Astrocyte (in vitro differentiated cells and primary cell): ENCODE results near the gene XPOT. TPM values are rescaled to one million over a fixed set of nuclear protein-coding genes. Genes with fewer than 3 reads are reported as not detected.

Experiments
- DNase-seq: peaks from one replicate; pipeline ENCODE4 v3.0.0-alpha.2; 2010; ENCODE audit warnings: low read depth
- FAIRE-seq: peaks from 2 replicates; lab custom pipeline; 2011; peaks lifted over from hg19 to GRCh38; lab: Jason Lieb, UNC
- H2AFZ ChIP-seq: 2 replicates; pipeline ENCODE4 v1.6.0; 2012; ENCODE audit warnings: low read depth, low read length, inconsistent platforms
- H3K27ac ChIP-seq: 2 replicates; pipeline ENCODE4 v1.5.1; 2011; ENCODE audit warnings: low read depth, low read length, inconsistent platforms
- H3K27me3 ChIP-seq: 2 replicates; pipeline ENCODE4 v1.6.0; 2011; ENCODE audit warnings: low read length, inconsistent platforms; ENCODE audit not compliant: insufficient read depth
- H3K36me3 ChIP-seq: 2 replicates; pipeline ENCODE4 v1.5.1; 2011; ENCODE audit warnings: low read length, inconsistent platforms; ENCODE audit not compliant: insufficient read depth
- H3K4me1 ChIP-seq: 2 replicates; pipeline ENCODE4 v1.5.1; 2011; ENCODE audit warnings: low read length, inconsistent platforms; ENCODE audit not compliant: insufficient read depth
- H3K4me2 ChIP-seq: 2 replicates; pipeline ENCODE4 v1.6.0; 2012; ENCODE audit warnings: low read length, inconsistent platforms
- H3K4me3 ChIP-seq: 2 replicates; pipeline ENCODE4 v1.5.1; 2011; ENCODE audit warnings: low read depth, mild to moderate bottlenecking, low read length, inconsistent platforms; ENCODE audit not compliant: insufficient read depth
- H3K79me2 ChIP-seq: 2 replicates; pipeline ENCODE4 v1.6.0; 2012; ENCODE audit warnings: mild to moderate bottlenecking, low read length, inconsistent platforms; ENCODE audit not compliant: insufficient read depth
- H3K9ac ChIP-seq: 2 replicates; pipeline ENCODE4 v1.6.0; 2012; ENCODE audit warnings: mild to moderate bottlenecking, low read length, inconsistent platforms
- H3K9me3 ChIP-seq: 2 replicates; pipeline ENCODE4 v1.5.1; 2012; ENCODE audit warnings: low read depth, mild to moderate bottlenecking, low read length, inconsistent platforms; ENCODE audit not compliant: insufficient read depth
- H4K20me1 ChIP-seq: 2 replicates; pipeline ENCODE4 v1.6.0; 2012; ENCODE audit warnings: low read length, inconsistent platforms; ENCODE audit not compliant: insufficient read depth
- H3K27ac Mint-ChIP-seq: one replicate; pipeline ENCODE4 v1.8.0; 2021; ENCODE audit warnings: mild to moderate bottlenecking, mixed read lengths; ENCODE audit not compliant: unreplicated experiment
- H3K27me3 Mint-ChIP-seq: one replicate; pipeline ENCODE4 v1.8.0; 2021; ENCODE audit warnings: low read depth, mixed read lengths; ENCODE audit not compliant: unreplicated experiment
- H3K36me3 Mint-ChIP-seq: one replicate; pipeline ENCODE4 v1.8.0; 2021; ENCODE audit warnings: low read depth, mixed read lengths; ENCODE audit not compliant: unreplicated experiment
- H3K4me1 Mint-ChIP-seq: one replicate; pipeline ENCODE4 v1.8.0; 2021; ENCODE audit warnings: low read depth, mixed read lengths; ENCODE audit not compliant: unreplicated experiment
- H3K4me3 Mint-ChIP-seq: one replicate; pipeline ENCODE4 v1.8.0; 2021; ENCODE audit warnings: mild to moderate bottlenecking, moderate library complexity, mixed read lengths; ENCODE audit not compliant: unreplicated experiment
- H3K9me3 Mint-ChIP-seq: one replicate; pipeline ENCODE4 v1.8.0; 2021; ENCODE audit warnings: mild to moderate bottlenecking, mixed read lengths; ENCODE audit not compliant: unreplicated experiment
- EZH2 ChIP-seq: IDR thresholded peaks from 2 replicates; pipeline ENCODE4 v1.6.1; 2012; ENCODE audit warnings: mild to moderate bottlenecking, low read length, inconsistent platforms; ENCODE audit not compliant: insufficient read depth
- total RNA-seq: library from RNA; stranded (reverse); gene quantifications from 2 replicates; pipeline ENCODE4 v1.2.1, GENCODE V29; 2021
- TF ChIP-seq, protein P1 (sequence below): IDR thresholded peaks from 2 replicates; pipeline ENCODE4 v1.5.1; 2011; ENCODE audit warnings: low read depth, mild to moderate bottlenecking, inconsistent platforms, low read length, moderate library complexity; ENCODE audit not compliant: insufficient read depth

XPOT gene
- total RNA-seq, 1 donor from 2014 or later: 142 TPM

DNA sequence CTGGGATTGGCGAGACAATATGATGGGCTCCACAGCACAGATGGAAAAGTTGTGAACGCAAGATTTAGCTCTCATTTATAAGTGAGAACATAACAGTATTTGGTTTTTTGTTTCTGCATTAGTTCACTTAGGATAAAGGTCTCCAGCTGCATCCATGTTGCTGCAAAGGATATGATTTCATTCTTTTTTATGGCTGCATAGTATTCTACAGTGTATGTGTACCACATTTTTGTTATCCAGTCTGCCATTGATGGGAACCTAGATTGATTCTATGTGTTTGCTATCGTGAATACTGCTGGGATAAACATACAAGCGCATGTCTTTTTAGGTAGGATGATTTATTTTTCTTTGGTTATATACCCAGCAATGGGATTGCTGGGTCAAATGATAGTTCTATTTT, 71.3 kb downstream of the XPOT start:
- no peaks in the 10 kb centered on the region for H3K27me3 Mint-ChIP-seq
- Histone ChIP-seq H2AFZ (no peak overlapping the region), H3K9me3 (peaks cover 2% of the 10 kb centered on the region), H3K27ac (no peak overlapping the region), H4K20me1 (peaks cover 28% of the 10 kb centered on the region), H3K79me2 (peaks cover 39% of the 10 kb centered on the region), H3K4me3 (no peak overlapping the region), H3K4me2 (no peak overlapping the region), H3K4me1 (no peaks in the 10 kb centered on the region), H3K9ac (no peak overlapping the region), H3K27me3 (no peaks in the 10 kb centered on the region), H3K36me3 (peaks cover 40% of the 10 kb centered on the region)
- H3K27ac Mint-ChIP-seq: no peak overlapping the region
- no peak overlapping the region for H3K4me3 Mint-ChIP-seq
- no peak for TF ChIP-seq EZH2
- TF ChIP-seq, protein P1, sequence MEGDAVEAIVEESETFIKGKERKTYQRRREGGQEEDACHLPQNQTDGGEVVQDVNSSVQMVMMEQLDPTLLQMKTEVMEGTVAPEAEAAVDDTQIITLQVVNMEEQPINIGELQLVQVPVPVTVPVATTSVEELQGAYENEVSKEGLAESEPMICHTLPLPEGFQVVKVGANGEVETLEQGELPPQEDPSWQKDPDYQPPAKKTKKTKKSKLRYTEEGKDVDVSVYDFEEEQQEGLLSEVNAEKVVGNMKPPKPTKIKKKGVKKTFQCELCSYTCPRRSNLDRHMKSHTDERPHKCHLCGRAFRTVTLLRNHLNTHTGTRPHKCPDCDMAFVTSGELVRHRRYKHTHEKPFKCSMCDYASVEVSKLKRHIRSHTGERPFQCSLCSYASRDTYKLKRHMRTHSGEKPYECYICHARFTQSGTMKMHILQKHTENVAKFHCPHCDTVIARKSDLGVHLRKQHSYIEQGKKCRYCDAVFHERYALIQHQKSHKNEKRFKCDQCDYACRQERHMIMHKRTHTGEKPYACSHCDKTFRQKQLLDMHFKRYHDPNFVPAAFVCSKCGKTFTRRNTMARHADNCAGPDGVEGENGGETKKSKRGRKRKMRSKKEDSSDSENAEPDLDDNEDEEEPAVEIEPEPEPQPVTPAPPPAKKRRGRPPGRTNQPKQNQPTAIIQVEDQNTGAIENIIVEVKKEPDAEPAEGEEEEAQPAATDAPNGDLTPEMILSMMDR: no peak
- peaks cover 2% of the 10 kb centered on the region for H3K4me1 Mint-ChIP-seq
- DNase-seq (no peak), FAIRE-seq (no peak)
- peaks cover 32% of the 10 kb centered on the region for H3K36me3 Mint-ChIP-seq
- H3K9me3 Mint-ChIP-seq: peaks cover 6% of the 10 kb centered on the region

DNA sequence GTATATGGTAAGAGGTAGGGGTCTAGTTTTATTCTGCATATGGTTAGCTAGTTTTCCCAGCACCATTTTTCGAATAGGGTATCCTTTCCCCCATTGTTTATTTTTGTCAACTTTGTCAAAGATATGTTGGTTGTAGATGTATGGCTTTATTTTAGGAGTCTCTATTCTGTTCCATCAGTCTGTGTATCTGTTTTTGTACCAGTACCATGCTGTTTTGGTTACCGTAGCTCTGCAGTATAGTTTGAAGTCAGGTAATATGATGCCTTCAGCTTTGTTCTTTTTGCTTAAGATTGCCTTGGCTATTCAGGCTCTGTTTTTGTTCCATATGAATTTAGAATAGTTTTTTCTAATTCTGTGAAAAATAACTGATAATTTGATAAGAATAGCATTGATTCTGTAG, 72.7 kb downstream of the XPOT start:
- no peak overlapping the region for H3K27ac ChIP-seq
- Mint-ChIP-seq H3K4me1 (peaks cover 2% of the 10 kb centered on the region), H3K36me3 (peaks cover 32% of the 10 kb centered on the region), H3K27ac (no peak overlapping the region), H3K9me3 (peaks cover 6% of the 10 kb centered on the region), H3K27me3 (no peaks in the 10 kb centered on the region), H3K4me3 (no peak overlapping the region)
- H3K79me2 ChIP-seq: peaks cover 36% of the 10 kb centered on the region
- no peaks in the 10 kb centered on the region for H3K4me1 ChIP-seq
- peaks cover 28% of the 10 kb centered on the region for H4K20me1 ChIP-seq
- H3K9me3 ChIP-seq: peaks cover 2% of the 10 kb centered on the region
- H2AFZ ChIP-seq: no peak overlapping the region
- FAIRE-seq (peak; percentile 13), DNase-seq (no peak)
- no peak overlapping the region for H3K4me2 ChIP-seq
- peaks cover 40% of the 10 kb centered on the region for H3K36me3 ChIP-seq
- TF ChIP-seq EZH2: no peak
- TF ChIP-seq, protein P1: no peak
- H3K9ac ChIP-seq: no peak overlapping the region
- no peak overlapping the region for H3K4me3 ChIP-seq
- no peaks in the 10 kb centered on the region for H3K27me3 ChIP-seq

DNA sequence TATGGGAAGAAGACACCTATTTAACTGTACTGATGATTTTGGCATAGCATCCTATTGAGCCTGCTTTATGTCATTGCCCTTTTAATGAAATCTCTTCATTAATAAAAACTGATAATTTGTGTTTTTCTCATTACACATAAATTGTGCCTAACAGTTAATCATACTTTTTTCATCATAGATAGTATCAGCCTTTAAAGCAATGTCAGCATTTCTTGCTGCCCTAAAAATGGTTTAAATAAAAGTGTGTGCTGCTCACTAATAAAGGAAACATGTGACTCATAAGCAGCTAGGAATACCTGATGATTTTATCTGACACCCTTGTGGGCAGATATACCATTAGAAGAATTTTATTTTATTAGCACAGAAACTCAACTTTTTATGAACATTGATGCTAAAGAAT, 74.5 kb downstream of the XPOT start:
- TF ChIP-seq EZH2: no peak
- TF ChIP-seq, protein P1: no peak
- Mint-ChIP-seq H3K27me3 (no peaks in the 10 kb centered on the region), H3K9me3 (peaks cover 6% of the 10 kb centered on the region), H3K4me1 (peaks cover 2% of the 10 kb centered on the region), H3K36me3 (peaks cover 26% of the 10 kb centered on the region), H3K4me3 (no peak overlapping the region), H3K27ac (no peak overlapping the region)
- H3K4me1 ChIP-seq: no peaks in the 10 kb centered on the region
- no peak overlapping the region for H2AFZ ChIP-seq
- peaks cover 35% of the 10 kb centered on the region for H3K79me2 ChIP-seq
- FAIRE-seq: no peak
- no peak for DNase-seq
- no peak overlapping the region for H3K27ac ChIP-seq
- H3K4me3 ChIP-seq: no peak overlapping the region
- no peaks in the 10 kb centered on the region for H3K27me3 ChIP-seq
- no peak overlapping the region for H3K9ac ChIP-seq
- peaks cover 28% of the 10 kb centered on the region for H4K20me1 ChIP-seq
- H3K36me3 ChIP-seq: peaks cover 48% of the 10 kb centered on the region
- no peak overlapping the region for H3K4me2 ChIP-seq
- peaks cover 2% of the 10 kb centered on the region for H3K9me3 ChIP-seq
